GM18951 (cell line): ENCODE data around the gene CHRNA4.
"Not testable (repeated sequence)": the region's sequence is repeated elsewhere in the genome, so short reads cannot be mapped to it uniquely, and the experiment has no call there.

Experiments used
- POLR2A ChIP-seq: IDR thresholded peaks from 4 replicates; pipeline ENCODE4 v1.6.1; 2011; ENCODE audit warnings: mild to moderate bottlenecking; ENCODE audit not compliant: insufficient read length, insufficient read depth; ENCODE audit errors: extremely low read depth
- in situ Hi-C: fragments of 300-500 bp; cut with MboI; formaldehyde crosslinking; loops from one replicate; pipeline ENCODE4 v1.12.0; 2022; ENCODE audit warnings: low sequenced_read_pairs, mixed read lengths, inconsistent platforms; ENCODE audit not compliant: unreplicated experiment

Gene CHRNA4

GRCh38 chr20:63314015-63314471, 47.1 kb downstream of the CHRNA4 start:
- TF ChIP-seq POLR2A, result no peak
- in situ Hi-C loops, result no loop called here

DNA sequence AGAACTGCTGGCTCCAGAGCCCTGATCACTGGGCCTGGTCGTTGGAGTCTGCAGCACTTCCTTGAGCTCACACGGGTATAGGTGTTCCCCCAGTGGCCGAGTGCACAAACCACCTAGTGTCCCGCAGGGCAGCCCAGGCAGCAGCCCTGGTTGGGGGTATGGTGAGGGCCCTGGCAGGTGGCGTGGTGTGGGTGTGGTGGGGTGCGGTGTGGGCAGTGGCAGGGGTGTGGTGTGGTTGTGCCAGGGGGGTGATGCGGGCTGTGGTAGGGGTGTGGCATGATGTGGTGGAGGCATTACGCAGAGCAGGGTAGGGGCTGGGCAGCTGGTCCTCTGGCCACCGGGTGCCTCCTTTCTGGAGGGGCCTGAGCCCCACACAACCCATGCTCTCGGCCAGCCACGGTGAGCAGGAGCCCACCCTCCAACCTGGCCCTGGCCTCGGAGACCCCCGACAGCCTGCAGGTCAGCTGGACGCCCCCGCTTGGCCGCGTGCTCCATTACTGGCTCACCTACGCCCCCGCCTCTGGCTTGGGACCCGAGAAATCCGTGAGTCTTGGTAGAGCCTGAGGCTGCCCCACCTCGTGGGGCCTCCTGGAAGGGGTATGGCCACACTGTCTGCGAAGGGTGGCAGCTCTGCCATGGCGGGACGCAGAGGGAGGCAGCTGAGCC, 47.7 kb downstream of the CHRNA4 start:
- no peak for TF ChIP-seq POLR2A
- in situ Hi-C loops, result no loop called here

DNA sequence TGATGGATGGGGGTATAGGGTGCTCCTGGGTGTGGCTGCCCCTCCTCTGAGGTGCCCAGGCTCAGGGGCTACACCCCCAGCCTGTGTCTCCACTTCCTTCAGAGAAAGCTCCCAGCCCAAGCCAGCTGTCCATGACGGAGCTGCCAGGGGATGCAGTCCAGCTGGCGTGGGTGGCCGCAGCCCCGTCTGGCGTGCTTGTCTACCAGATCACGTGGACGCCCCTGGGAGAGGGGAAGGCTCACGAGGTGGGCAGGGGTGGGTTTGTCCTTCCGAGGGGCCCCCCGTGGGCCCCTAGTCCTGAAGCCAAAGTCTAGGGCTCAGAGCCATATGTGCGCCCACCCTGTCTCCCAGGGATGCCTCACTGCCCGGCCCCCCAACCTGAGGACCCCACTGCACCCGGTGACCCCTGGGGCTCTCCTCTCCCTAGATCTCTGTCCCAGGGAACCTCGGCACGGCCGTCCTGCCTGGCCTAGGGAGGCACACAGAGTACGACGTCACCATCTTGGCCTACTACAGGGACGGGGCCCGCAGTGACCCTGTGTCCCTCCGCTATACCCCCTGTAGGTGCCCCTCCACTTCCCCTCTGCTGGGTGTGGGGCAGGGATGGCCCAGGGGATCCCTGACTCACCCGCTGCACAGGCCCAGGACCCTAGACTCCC, 48.3 kb downstream of the CHRNA4 start:
- no peak for TF ChIP-seq POLR2A
- in situ Hi-C loops, result no loop called here

- no peak for TF ChIP-seq POLR2A
- in situ Hi-C loops, result no loop called here
Measured at GRCh38 chr20:63312273-63312672, 48.9 kb downstream of the CHRNA4 start.

DNA sequence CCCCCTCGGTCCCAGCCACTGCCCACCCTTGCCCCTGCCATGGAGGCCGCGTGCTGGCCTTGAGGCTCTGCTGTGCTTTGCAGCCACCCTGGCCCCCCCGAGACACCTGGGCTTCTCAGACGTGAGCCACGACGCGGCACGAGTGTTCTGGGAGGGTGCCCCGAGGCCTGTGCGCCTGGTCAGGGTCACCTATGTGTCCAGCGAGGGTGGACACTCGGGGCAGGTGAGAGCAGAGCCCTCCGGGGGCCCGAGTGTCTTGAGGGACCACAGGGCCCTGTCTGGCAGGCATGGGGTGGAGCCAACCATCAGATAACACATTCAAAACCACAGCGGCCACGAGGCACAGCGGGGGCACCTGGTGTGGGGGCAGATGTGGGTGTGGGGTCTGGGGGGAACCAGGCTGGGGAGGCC, 49.3 kb downstream of the CHRNA4 start:
- in situ Hi-C loops, result no loop called here
- no peak for TF ChIP-seq POLR2A

- in situ Hi-C loops, result no loop called here
- no peak for TF ChIP-seq POLR2A
Measured at GRCh38 chr20:63311186-63311832, 49.8 kb downstream of the CHRNA4 start.

DNA sequence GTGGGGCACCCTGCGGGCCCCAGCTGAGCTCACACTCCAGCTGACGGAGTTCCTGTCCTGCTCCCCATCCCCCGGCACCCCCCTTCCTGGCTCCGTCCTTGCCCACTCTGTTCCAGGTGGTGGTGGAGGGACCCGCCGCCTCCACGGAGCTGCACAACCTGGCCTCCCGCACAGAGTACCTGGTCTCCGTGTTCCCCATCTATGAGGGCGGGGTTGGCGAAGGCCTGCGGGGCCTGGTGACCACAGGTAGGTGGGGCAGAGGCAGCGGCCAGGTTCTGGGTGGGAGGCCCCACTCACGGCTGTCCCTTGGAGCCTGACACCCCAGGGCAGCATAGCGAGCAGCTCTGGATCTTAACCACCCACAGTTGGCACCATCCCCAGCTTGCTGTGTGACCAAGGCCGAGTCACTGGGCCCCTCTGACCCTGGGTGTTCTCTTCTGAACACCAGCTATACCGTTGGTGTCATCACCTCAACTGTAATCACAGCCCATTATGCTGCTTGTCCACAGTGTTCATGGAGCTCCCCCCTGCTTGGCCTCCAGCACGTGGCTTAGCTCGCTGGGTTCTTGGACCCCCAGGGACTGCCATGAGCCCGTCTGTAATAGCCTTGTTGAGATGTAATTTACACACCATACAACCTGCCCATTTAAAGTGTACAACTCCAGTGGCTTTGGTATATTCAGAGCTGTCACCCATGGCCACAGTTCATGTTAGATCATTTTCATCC, 50.7 kb downstream of the CHRNA4 start:
- no peak for TF ChIP-seq POLR2A
- in situ Hi-C loops, result no loop called here

GRCh38 chr20:63309261-63310071, 51.7 kb downstream of the CHRNA4 start:
- no peak for TF ChIP-seq POLR2A

GRCh38 chr20:63308218-63308911, 52.8 kb downstream of the CHRNA4 start:
- TF ChIP-seq POLR2A, result no peak
- in situ Hi-C loops, result no loop called here

More at GRCh38 chr20:63309261-63310071, 51.7 kb downstream of the CHRNA4 start:
- in situ Hi-C loops, result no loop called here

DNA sequence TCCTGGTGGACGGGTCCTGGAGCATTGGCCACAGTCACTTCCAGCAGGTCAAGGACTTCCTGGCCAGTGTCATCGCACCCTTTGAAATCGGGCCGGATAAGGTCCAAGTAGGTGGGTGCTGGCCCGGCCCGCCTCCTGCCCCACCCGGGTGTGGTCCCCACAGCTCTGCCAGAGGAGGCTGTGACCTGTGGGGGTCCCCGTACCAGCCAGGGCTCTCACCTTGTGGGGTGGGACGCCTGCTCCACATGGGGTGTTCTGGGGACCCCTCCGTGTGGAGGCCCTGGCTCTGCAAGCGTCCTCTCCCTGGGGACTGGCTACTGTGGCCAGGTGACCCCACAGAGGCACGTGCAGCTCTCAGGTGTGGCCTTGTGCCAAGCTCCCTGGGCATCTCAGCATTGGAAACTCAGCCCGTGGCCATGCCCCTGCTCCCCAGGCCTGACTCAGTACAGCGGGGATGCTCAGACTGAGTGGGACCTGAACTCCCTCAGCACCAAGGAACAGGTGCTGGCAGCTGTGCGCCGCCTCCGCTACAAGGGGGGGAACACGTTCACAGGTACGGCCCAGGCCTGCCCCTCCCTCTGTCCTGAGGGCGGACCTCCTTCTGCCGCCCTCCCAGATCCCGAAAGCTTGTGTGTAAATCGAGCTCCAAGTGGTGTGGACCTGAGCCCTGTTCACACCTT, 53.5 kb downstream of the CHRNA4 start:
- TF ChIP-seq POLR2A, result no peak

DNA sequence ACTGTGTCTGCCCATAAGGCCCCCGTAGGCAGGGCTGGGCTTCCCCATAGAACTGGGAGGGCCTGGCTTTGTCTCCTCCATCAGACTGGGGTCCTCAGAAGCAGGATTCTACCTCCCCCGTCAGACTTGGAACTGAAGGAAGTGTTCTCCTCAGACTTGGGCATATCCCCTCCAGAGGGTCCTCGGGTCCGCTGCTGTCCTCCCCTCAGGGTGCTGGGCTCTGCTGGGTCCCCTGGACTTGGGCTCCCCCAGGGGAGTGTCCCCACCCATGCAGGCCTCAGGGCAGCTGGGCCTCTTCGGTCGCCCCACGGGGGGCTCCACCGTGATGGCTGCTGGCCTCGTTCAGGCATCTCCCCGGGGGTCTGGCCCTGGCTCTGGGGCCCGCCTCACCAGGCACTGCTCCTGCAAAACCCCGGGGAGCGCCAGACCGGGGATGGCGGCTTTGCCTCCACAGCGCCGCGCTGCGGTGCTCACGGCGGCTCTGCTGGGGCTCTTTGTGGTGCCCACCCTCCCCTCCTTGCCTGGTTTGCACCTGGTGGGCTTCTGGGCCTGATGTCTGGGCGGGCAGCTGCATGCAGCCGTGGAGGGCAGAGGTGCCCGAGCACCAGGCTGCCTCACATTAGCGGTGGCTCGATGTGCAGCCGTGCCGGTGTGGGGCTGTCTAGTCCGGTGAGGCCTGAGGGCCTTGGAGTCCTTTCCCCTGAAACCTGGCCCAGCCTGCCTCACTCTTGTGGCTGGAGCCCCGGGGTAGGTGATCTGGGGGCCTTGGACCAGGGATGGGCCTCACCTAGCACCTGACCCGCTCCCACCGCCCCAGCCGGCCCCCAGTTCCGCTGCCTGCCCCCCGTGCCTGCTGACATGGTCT, 54.2 kb downstream of the CHRNA4 start:
- no peak for TF ChIP-seq POLR2A
- in situ Hi-C loops, result no loop called here

More for the DNA sequence above, 53.5 kb downstream of the CHRNA4 start:
- in situ Hi-C loops, result no loop called here

GRCh38 chr20:63305933-63306672, 55.0 kb downstream of the CHRNA4 start:
- in situ Hi-C loops, result not testable (repeated sequence)
